Measurements from ENCODE around the gene CAPS2.

- TF ChIP-seq, protein P1, sequence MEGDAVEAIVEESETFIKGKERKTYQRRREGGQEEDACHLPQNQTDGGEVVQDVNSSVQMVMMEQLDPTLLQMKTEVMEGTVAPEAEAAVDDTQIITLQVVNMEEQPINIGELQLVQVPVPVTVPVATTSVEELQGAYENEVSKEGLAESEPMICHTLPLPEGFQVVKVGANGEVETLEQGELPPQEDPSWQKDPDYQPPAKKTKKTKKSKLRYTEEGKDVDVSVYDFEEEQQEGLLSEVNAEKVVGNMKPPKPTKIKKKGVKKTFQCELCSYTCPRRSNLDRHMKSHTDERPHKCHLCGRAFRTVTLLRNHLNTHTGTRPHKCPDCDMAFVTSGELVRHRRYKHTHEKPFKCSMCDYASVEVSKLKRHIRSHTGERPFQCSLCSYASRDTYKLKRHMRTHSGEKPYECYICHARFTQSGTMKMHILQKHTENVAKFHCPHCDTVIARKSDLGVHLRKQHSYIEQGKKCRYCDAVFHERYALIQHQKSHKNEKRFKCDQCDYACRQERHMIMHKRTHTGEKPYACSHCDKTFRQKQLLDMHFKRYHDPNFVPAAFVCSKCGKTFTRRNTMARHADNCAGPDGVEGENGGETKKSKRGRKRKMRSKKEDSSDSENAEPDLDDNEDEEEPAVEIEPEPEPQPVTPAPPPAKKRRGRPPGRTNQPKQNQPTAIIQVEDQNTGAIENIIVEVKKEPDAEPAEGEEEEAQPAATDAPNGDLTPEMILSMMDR (IDR thresholded peaks at IDR 0.05; ENCODE audit: insufficient read depth, low read length, poor library complexity, severe bottlenecking) = no peak
- TF ChIP-seq EZH2phosphoT487 (conservative IDR thresholded peaks at IDR 0.05; ENCODE audit: low read length) = no peak
Measured at GRCh38 chr12:75269209-75269608, 60.9 kb downstream of the CAPS2 start.
